Measurements from ENCODE around the gene LRRC18. TPM values are rescaled to one million over a fixed set of nuclear protein-coding genes. Genes with fewer than 3 reads are reported as not detected.
A peak's percentile ranks its signal among the peaks of the same experiment; 100 is the strongest.

LRRC18 gene
- total and polyA plus RNA-seq, 9 of the 15 experiments (the other 6 are each of a cell fraction or from before 2014, with no cell fraction given) = not detected

DNA sequence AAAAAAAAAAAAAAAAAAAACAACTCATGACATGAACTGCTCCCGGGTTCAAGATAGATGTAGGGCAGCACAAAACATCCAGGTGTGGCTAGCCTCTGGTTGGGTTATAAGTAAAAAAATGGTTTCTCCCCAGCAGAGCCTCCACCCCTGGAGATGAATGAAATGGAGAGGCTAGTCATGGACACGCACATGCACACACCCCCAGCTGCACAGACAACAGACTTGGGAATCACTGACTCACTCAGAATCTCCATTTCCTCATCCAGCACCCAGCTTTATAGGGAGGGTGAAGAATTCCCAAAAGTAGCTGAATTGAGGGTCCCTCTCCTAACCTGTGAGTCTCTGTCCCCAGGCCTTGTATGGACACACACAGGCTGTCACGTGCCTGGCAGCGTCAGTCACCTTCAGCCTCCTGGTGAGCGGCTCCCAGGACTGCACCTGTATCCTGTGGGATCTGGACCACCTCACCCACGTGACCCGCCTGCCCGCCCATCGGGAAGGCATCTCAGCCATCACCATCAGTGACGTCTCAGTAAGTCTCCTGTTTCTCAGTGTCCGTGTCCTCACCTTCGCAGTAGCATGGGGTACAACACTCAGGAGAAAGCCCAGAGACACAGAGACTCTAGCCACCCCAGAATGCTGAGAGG, 35.0 kb upstream of the LRRC18 start:
- ChIA-PET POLR2A (interaction anchor here (0.7 to 0.9 kb wide), 2 partner anchors 11 to 545 kb away, joined by 3 read pairs; no protein-coding TSS in a partner anchor), CTCF (ENCODE audit: low intra/inter-chr PET ratio) (no interaction called here)
- no peaks in the 10 kb centered on the region for H3K79me2 ChIP-seq (ENCODE audit: control insufficient read depth, insufficient read depth, low read length)
- DNase-seq (ENCODE audit: extremely low read depth in 1 of 4, low spot score in 3 of 4) = no peak
- FAIRE-seq = no peak
- intact Hi-C loops (cut with micrococcal nuclease) (no loop called here), in situ Hi-C loops (cut with MboI) (loop anchor here (5.0 kb wide), 1 partner anchor 543 kb away; no protein-coding TSS in a partner anchor)
- no peak for ATAC-seq
- no peak overlapping the region for H3K4me3 ChIP-seq
- H3K9ac ChIP-seq (ENCODE audit: insufficient read depth in 1 of 2, low read depth in 2 of 2, low read length in 2 of 2) = no peak overlapping the region
- H4K20me1 ChIP-seq (replicated peaks; ENCODE audit: control insufficient read depth, insufficient read depth, low read length) = 0 out of 2 replicates have a peak, but pooled peaks cover 4% of the 10 kb centered on the region
- BruUV-seq (replicated peaks) = no TSS peak
- WGBS (ENCODE audit: insufficient coverage, low coverage, missing lambda C conversion rate) = 2% methylated on average over 12 of the region's 12 CpGs
- no peaks in the 10 kb centered on the region for H3K9me1 ChIP-seq (ENCODE audit: control insufficient read depth, insufficient read depth, low read length)
- peaks cover 4 to 28% of the 10 kb centered on the region in 2 experiments for H3K27me3 ChIP-seq (ENCODE audit: control insufficient read depth in 2 of 2, insufficient read depth in 2 of 2, low read length in 2 of 2)
- no peaks in the 10 kb centered on the region for H3K9me3 ChIP-seq (replicated peaks; ENCODE audit: control insufficient read depth, insufficient read depth, low read depth, low read length)
- no peaks in the 10 kb centered on the region for H3K4me1 ChIP-seq (replicated peaks in 1 of 2; ENCODE audit: control insufficient read depth in 2 of 2, insufficient read depth in 2 of 2, low read length in 2 of 2)
- H3K36me3 ChIP-seq (ENCODE audit: control insufficient read depth, insufficient read depth, low read length) = no peaks in the 10 kb centered on the region
- H2AFZ ChIP-seq (ENCODE audit: low read depth, low read length) = no peak overlapping the region
- H3K4me2 ChIP-seq (ENCODE audit: insufficient read depth, low read length) = no peak overlapping the region
- no peak overlapping the region for H3K27ac ChIP-seq (ENCODE audit: extremely low read depth, low read depth, low read length)
- no peak for TF ChIP-seq HNRNPK (IDR thresholded peaks at IDR 0.05; ENCODE audit: low read depth, low read length, poor library complexity, severe bottlenecking)
- no peak for TF ChIP-seq RREB1 (CRISPR knock-in tag; IDR thresholded peaks at IDR 0.05)
- TF ChIP-seq, protein P1, sequence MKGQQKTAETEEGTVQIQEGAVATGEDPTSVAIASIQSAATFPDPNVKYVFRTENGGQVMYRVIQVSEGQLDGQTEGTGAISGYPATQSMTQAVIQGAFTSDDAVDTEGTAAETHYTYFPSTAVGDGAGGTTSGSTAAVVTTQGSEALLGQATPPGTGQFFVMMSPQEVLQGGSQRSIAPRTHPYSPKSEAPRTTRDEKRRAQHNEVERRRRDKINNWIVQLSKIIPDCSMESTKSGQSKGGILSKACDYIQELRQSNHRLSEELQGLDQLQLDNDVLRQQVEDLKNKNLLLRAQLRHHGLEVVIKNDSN (CRISPR knock-in tag; IDR thresholded peaks at IDR 0.05) = peak; percentile 58
- peak; percentile 51 for TF ChIP-seq USF2 (CRISPR knock-in tag; IDR thresholded peaks at IDR 0.05)
- peak; percentile 15 for TF ChIP-seq TFE3 (CRISPR knock-in tag; IDR thresholded peaks at IDR 0.05)
- TF ChIP-seq, protein P2, sequence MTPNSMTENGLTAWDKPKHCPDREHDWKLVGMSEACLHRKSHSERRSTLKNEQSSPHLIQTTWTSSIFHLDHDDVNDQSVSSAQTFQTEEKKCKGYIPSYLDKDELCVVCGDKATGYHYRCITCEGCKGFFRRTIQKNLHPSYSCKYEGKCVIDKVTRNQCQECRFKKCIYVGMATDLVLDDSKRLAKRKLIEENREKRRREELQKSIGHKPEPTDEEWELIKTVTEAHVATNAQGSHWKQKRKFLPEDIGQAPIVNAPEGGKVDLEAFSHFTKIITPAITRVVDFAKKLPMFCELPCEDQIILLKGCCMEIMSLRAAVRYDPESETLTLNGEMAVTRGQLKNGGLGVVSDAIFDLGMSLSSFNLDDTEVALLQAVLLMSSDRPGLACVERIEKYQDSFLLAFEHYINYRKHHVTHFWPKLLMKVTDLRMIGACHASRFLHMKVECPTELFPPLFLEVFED (CRISPR knock-in tag; conservative IDR thresholded peaks at IDR 0.05) = no peak
- TF ChIP-seq, protein P3, sequence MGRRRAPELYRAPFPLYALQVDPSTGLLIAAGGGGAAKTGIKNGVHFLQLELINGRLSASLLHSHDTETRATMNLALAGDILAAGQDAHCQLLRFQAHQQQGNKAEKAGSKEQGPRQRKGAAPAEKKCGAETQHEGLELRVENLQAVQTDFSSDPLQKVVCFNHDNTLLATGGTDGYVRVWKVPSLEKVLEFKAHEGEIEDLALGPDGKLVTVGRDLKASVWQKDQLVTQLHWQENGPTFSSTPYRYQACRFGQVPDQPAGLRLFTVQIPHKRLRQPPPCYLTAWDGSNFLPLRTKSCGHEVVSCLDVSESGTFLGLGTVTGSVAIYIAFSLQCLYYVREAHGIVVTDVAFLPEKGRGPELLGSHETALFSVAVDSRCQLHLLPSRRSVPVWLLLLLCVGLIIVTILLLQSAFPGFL (CRISPR knock-in tag; IDR thresholded peaks at IDR 0.05) = no peak
- no peak for TF ChIP-seq FOXK1 (CRISPR knock-in tag; IDR thresholded peaks at IDR 0.05; ENCODE audit: borderline replicate concordance)

All from K562 (cell line).